K562 (cell line): Measurements from ENCODE around the gene TLR8. TPM values are rescaled to one million over a fixed set of nuclear protein-coding genes. Genes with fewer than 3 reads are reported as not detected.
"Not testable (repeated sequence)": the region's sequence is repeated elsewhere in the genome, so short reads cannot be mapped to it uniquely, and the experiment has no call there.

Source experiments
- ATAC-seq: fragments of 200-7000 bp; cut with Tn5 transposase; 3 replicates; pipeline ENCODE4 v1.9.1; 2020; ENCODE audit warnings: moderate library complexity
- BruUV-seq: library from RNA; stranded (reverse); fragments of 400-500 nt; replicated peaks from 2 replicates; lab custom pipeline; 2021; lab: Mats Ljungman, UMichigan
- CTCF ChIA-PET: fragments of 300-600 bp; formaldehyde crosslinking; extraction: SDS; loops from one replicate; lab custom pipeline; 2021; ENCODE audit warnings: low intra/inter-chr PET ratio; lab: Yijun Ruan, JAX
- POLR2A ChIA-PET: fragments of 300-600, 350-650 bp; sonication (Branson Sonifier 250); formaldehyde crosslinking; extraction: SDS; loops from one replicate; lab custom pipeline; 2021; ENCODE audit warnings: antibody characterized with exemption, inconsistent platforms; lab: Yijun Ruan, JAX
- DNase-seq, 4 experiments: peaks; one replicate each; pipeline versions ENCODE4 v3.0.0 to v3.0.0-alpha.2; 2011 to 2018; ENCODE audit warnings: low spot score in 3 of 4, mixed read lengths in 3 of 4; ENCODE audit errors: extremely low read depth in 1 of 4
- FAIRE-seq: peaks from 2 replicates; lab custom pipeline; 2011; peaks lifted over from hg19 to GRCh38; lab: Jason Lieb, UNC
- H2AFZ ChIP-seq: 2 replicates; pipeline ENCODE4 v1.6.0; 2011; ENCODE audit warnings: low read depth, low read length, control low read depth, inconsistent platforms
- H3K27ac ChIP-seq: fragments of 200-600 bp; 3 replicates; pipeline ENCODE4 v1.8.0; 2011; ENCODE audit warnings: low read depth, mild to moderate bottlenecking, control low read depth, inconsistent platforms, low read length, moderate library complexity, mixed read lengths; ENCODE audit errors: extremely low read depth
- H3K27me3 ChIP-seq, 2 experiments: fragments of 300-600 bp in 1 of 2; 2 replicates in 1 of 2; 3 replicates in 1 of 2; pipeline versions ENCODE4 v1.6.0 to v1.8.0; 2011; ENCODE audit warnings: inconsistent platforms in 2 of 2, low read length in 2 of 2, mild to moderate bottlenecking in 1 of 2, mixed read lengths in 1 of 2, moderate library complexity in 1 of 2; ENCODE audit not compliant: control insufficient read depth in 2 of 2, insufficient read depth in 2 of 2
- H3K36me3 ChIP-seq: fragments of 300-600 bp; 3 replicates; pipeline ENCODE4 v1.8.0; 2011; ENCODE audit warnings: mild to moderate bottlenecking, low read length, inconsistent platforms; ENCODE audit not compliant: control insufficient read depth, insufficient read depth
- H3K4me1 ChIP-seq, 2 experiments: fragments of 200-600 bp in 1 of 2; replicated peaks in 1 of 2; 2 replicates in 1 of 2; 3 replicates in 1 of 2; pipeline versions ENCODE4 v1.5.1 to v1.8.0; 2011; ENCODE audit warnings: inconsistent platforms in 2 of 2, low read length in 2 of 2, mild to moderate bottlenecking in 1 of 2, mixed read lengths in 1 of 2, moderate library complexity in 1 of 2; ENCODE audit not compliant: control insufficient read depth in 2 of 2, insufficient read depth in 2 of 2
- H3K4me2 ChIP-seq: 2 replicates; pipeline ENCODE4 v1.6.1; 2011; ENCODE audit warnings: low read length, control low read depth, inconsistent platforms, mixed read lengths; ENCODE audit not compliant: insufficient read depth
- H3K4me3 ChIP-seq: fragments of 200-600 bp; sonication (generic), shearing (Covaris generic); 2 replicates; pipeline ENCODE4 v1.5.1; 2016; ENCODE audit warnings: control low read depth, inconsistent platforms
- H3K79me2 ChIP-seq: fragments of 200-600 bp; 3 replicates; pipeline ENCODE4 v1.8.0; 2011; ENCODE audit warnings: low read length, inconsistent platforms; ENCODE audit not compliant: control insufficient read depth, insufficient read depth
- H3K9ac ChIP-seq, 2 experiments: 2 replicates each; pipeline versions ENCODE4 v1.6.0 to v1.6.1; 2011; ENCODE audit warnings: low read depth in 2 of 2, low read length in 2 of 2, control low read depth in 1 of 2, inconsistent platforms in 1 of 2, mild to moderate bottlenecking in 1 of 2, mixed read lengths in 1 of 2; ENCODE audit not compliant: insufficient read depth in 1 of 2
- H3K9me1 ChIP-seq: one replicate; pipeline ENCODE4 v1.6.0; 2011; ENCODE audit warnings: inconsistent platforms, mild to moderate bottlenecking, low read length, moderate library complexity; ENCODE audit not compliant: control insufficient read depth, insufficient read depth
- H3K9me3 ChIP-seq: replicated peaks from 2 replicates; pipeline ENCODE4 v1.5.1; 2011; ENCODE audit warnings: low read depth, low read length, inconsistent platforms; ENCODE audit not compliant: control insufficient read depth, insufficient read depth
- H4K20me1 ChIP-seq: replicated peaks from 2 replicates; pipeline ENCODE4 v1.6.1; 2011; ENCODE audit warnings: low read length, inconsistent platforms, mixed read lengths; ENCODE audit not compliant: control insufficient read depth, insufficient read depth
- FOXK2 ChIP-seq, 2 experiments: fragments of 450-650 bp; IDR thresholded peaks in 1 of 2; conservative IDR thresholded peaks in 1 of 2; 2 replicates each; pipeline ENCODE4 v1.6.1; 2016; ENCODE audit warnings: low read depth in 2 of 2, mild to moderate bottlenecking in 1 of 2
- MAFG ChIP-seq: fragments of 450-650 bp; conservative IDR thresholded peaks from 2 replicates; pipeline ENCODE4 v1.6.1; 2016; ENCODE audit warnings: missing genetic modification characterization, missing compliant biosample characterization
- SMARCA4 ChIP-seq: fragments of 450-650 bp; IDR thresholded peaks from 2 replicates; pipeline ENCODE4 v1.6.1; 2016
- ZBTB40 ChIP-seq, 2 experiments: fragments of 450-650 bp in 1 of 2; sonication (generic) in 1 of 2; formaldehyde crosslinking in 1 of 2; IDR thresholded peaks; 2 replicates each; pipeline versions ENCODE4 v1.7.1 to v1.9.0; 2016 to 2022; ENCODE audit warnings: inconsistent platforms in 1 of 2, mild to moderate bottlenecking in 1 of 2, missing genetic modification reagents in 1 of 2
- ZNF316 ChIP-seq: fragments of 450-650 bp; IDR thresholded peaks from 2 replicates; pipeline ENCODE4 v1.6.1; 2016
- WGBS: fragments of 100-300 bp; shearing (Covaris generic); methylation state at CpG from one replicate; pipeline ENCODE4 v1.1.6; 2016; ENCODE audit warnings: low coverage, mixed read lengths; ENCODE audit not compliant: insufficient coverage; ENCODE audit errors: missing lambda C conversion rate; 5-methylcytosine and 5-hydroxymethylcytosine counted together
- in situ Hi-C: fragments of 300-500 bp; cut with MboI; formaldehyde crosslinking; loops from 4 replicates; pipeline ENCODE4 v1.15.0; 2018; ENCODE audit warnings: inconsistent platforms, mixed read lengths
- intact Hi-C: fragments of 100-400 bp; cut with micrococcal nuclease; formaldehyde crosslinking; loops from 2 replicates; pipeline ENCODE4 v1.14.2; 2022
- polyA plus RNA-seq, 8 experiments: library from polyadenylated mRNA; depleted of rRNA in 4 of 8; stranded (reverse) in 5 of 8; unstranded in 3 of 8; fragments of >200 nt; fragmentation: Nextera tagmentation in 2 of 8; fragmentation: Illumina TruSeq in 1 of 8; extraction: Ambion mirVana in 2 of 8; extraction: Trizol in 1 of 8; gene quantifications; 2 replicates each; pipeline versions ENCODE4 v1.2.1 to v1.2.3, GENCODE V29; 2011 to 2014; ENCODE audit warnings: inconsistent platforms in 1 of 8, missing spikeins in 1 of 8
- total RNA-seq, 7 experiments: library from RNA; depleted of rRNA in 6 of 7; stranded (reverse); fragments of >200 nt in 6 of 7; fragmentation: Illumina TruSeq in 2 of 7; extraction: Trizol in 2 of 7; gene quantifications; 2 replicates each; pipeline versions ENCODE4 v1.2.1 to v1.2.3, GENCODE V29; 2011 to 2021; ENCODE audit warnings: low replicate concordance in 1 of 7

The TLR8 gene
- total and polyA plus RNA-seq, 9 of the 15 experiments (the other 6 are each of a cell fraction or from before 2014, with no cell fraction given): not detected

- H3K4me3 ChIP-seq, CTCF ChIA-PET, DNase-seq, ATAC-seq, H3K9me3 ChIP-seq, H3K27ac ChIP-seq, in situ Hi-C loops, H3K36me3 ChIP-seq, intact Hi-C loops, H2AFZ ChIP-seq, POLR2A ChIA-PET, H4K20me1 ChIP-seq, H3K79me2 ChIP-seq, H3K27me3 ChIP-seq, FAIRE-seq, H3K9me1 ChIP-seq, BruUV-seq, H3K4me2 ChIP-seq, H3K9ac ChIP-seq: not testable (repeated sequence)
- H3K4me1 ChIP-seq: peaks cover 0 to 36% of the 10 kb centered on the region in 2 experiments; a peak in 4 of 5 replicates
- 8% methylated on average over 1 of the region's 4 CpGs for WGBS
- TF ChIP-seq FOXK2 (conservative IDR thresholded peaks at IDR 0.05 in 1 of 2, IDR thresholded peaks at IDR 0.05 in 1 of 2; ENCODE audit: low read depth in 2 of 2) (peak; percentile 51 to 76; a peak in 2 of 4 replicates), SMARCA4 (peak; percentile 23; the same call in 1 of the 2 replicates), MAFG (tag) (0 out of 2 replicates have a peak, but pooled peaks have one; percentile 14), ZNF316 (0 out of 2 replicates have a peak, but pooled peaks have one; percentile 19)
Measured at GRCh38 chrX:12944452-12944851, 38.0 kb downstream of the TLR8 start.

- Histone ChIP-seq H3K27me3 (no peaks in the 10 kb centered on the region), H3K27ac (no peak overlapping the region), H2AFZ (no peak overlapping the region; the same call in 1 of the 2 replicates), H3K9me3 (no peaks in the 10 kb centered on the region), H3K4me3 (no peak overlapping the region), H4K20me1 (no peaks in the 10 kb centered on the region), H3K4me2 (0 out of 2 replicates have a peak overlapping the region, but pooled peaks have one; percentile 41), H3K36me3 (no peaks in the 10 kb centered on the region; the same call in 2 of the 3 replicates), H3K9me1 (no peaks in the 10 kb centered on the region), H3K9ac (no peak overlapping the region), H3K4me1 (peaks cover 2 to 46% of the 10 kb centered on the region in 2 experiments; a peak in 4 of 5 replicates), H3K79me2 (no peaks in the 10 kb centered on the region; the same call in 2 of the 3 replicates)
- FAIRE-seq: no peak
- ATAC-seq: no peak
- CTCF ChIA-PET: no interaction called here
- BruUV-seq: no TSS peak
- POLR2A ChIA-PET: interaction anchor here (0.8 to 1.7 kb wide), 3 partner anchors 11 to 534 kb away, joined by 3 to 6 read pairs (median 3); no protein-coding TSS in a partner anchor
- WGBS: 48% methylated on average over 4 of the region's 4 CpGs
- intact Hi-C loops: no loop called here
- in situ Hi-C loops: no loop called here
- DNase-seq: no peak
- peak; percentile 72 for TF ChIP-seq ZBTB40 (IDR thresholded peaks at IDR 0.05)
- no peak for TF ChIP-seq ZBTB40 (CRISPR knock-in tag; IDR thresholded peaks at IDR 0.05)
Measured at GRCh38 chrX:12945494-12945893, 39.1 kb downstream of the TLR8 start.
